ENCODE measurements around the gene TOX2.
A peak's percentile ranks its signal among the peaks of the same experiment; 100 is the strongest.

Gene TOX2

GRCh38 chr20:44085616-44086434 is 171.2 kb downstream of the TOX2 start:
- H3K4me1 Mint-ChIP-seq: peaks cover 9% of the 10 kb centered on the region
- no peaks in the 10 kb centered on the region for H3K36me3 Mint-ChIP-seq (ENCODE audit: low read depth)
- no peaks in the 10 kb centered on the region for H3K9me3 Mint-ChIP-seq
- no peak overlapping the region for H3K4me3 Mint-ChIP-seq
- no peak overlapping the region for H3K27ac Mint-ChIP-seq
- TF ChIP-seq CTCF (IDR thresholded peaks at IDR 0.05): no peak
- DNase-seq: no peak
- H3K27me3 Mint-ChIP-seq (ENCODE audit: low read depth, poor library complexity): peaks cover 9% of the 10 kb centered on the region

GRCh38 chr20:44087051-44087856 is 172.6 kb downstream of the TOX2 start:
- Mint-ChIP-seq H3K36me3 (ENCODE audit: low read depth) (no peaks in the 10 kb centered on the region), H3K4me3 (no peak overlapping the region), H3K27me3 (ENCODE audit: low read depth, poor library complexity) (peaks cover 9% of the 10 kb centered on the region), H3K9me3 (no peaks in the 10 kb centered on the region), H3K4me1 (peaks cover 9% of the 10 kb centered on the region), H3K27ac (peak overlapping the region; percentile 44)
- TF ChIP-seq CTCF (IDR thresholded peaks at IDR 0.05): no peak
- DNase-seq: no peak

- peaks cover 6% of the 10 kb centered on the region for H3K27me3 Mint-ChIP-seq (ENCODE audit: low read depth, poor library complexity)
- H3K27ac Mint-ChIP-seq: no peak overlapping the region
Measured at GRCh38 chr20:44087857-44088120, 173.1 kb downstream of the TOX2 start.

GRCh38 chr20:44089987-44090674 is 175.5 kb downstream of the TOX2 start:
- no peaks in the 10 kb centered on the region for H3K9me3 Mint-ChIP-seq
- no peak overlapping the region for H3K4me3 Mint-ChIP-seq
- H3K4me1 Mint-ChIP-seq: peaks cover 7% of the 10 kb centered on the region
- peaks cover 7% of the 10 kb centered on the region for H3K27me3 Mint-ChIP-seq (ENCODE audit: low read depth, poor library complexity)
- H3K27ac Mint-ChIP-seq: no peak overlapping the region
- no peaks in the 10 kb centered on the region for H3K36me3 Mint-ChIP-seq (ENCODE audit: low read depth)
- TF ChIP-seq CTCF (IDR thresholded peaks at IDR 0.05): no peak
- no peak for DNase-seq

More at GRCh38 chr20:44087857-44088120, 173.1 kb downstream of the TOX2 start:
- no peak for DNase-seq
- TF ChIP-seq CTCF (IDR thresholded peaks at IDR 0.05): no peak
- Mint-ChIP-seq H3K9me3 (no peaks in the 10 kb centered on the region), H3K36me3 (ENCODE audit: low read depth) (no peaks in the 10 kb centered on the region), H3K4me1 (peaks cover 10% of the 10 kb centered on the region), H3K4me3 (no peak overlapping the region)

- no peak for TF ChIP-seq CTCF (IDR thresholded peaks at IDR 0.05)
- Mint-ChIP-seq H3K4me3 (no peak overlapping the region), H3K27ac (no peak overlapping the region), H3K9me3 (no peaks in the 10 kb centered on the region), H3K36me3 (ENCODE audit: low read depth) (no peaks in the 10 kb centered on the region), H3K27me3 (ENCODE audit: low read depth, poor library complexity) (peaks cover 7% of the 10 kb centered on the region), H3K4me1 (peaks cover 7% of the 10 kb centered on the region)
- no peak for DNase-seq
Measured at GRCh38 chr20:44091026-44091425, 176.4 kb downstream of the TOX2 start.
